Mucosa of descending colon (tissue), 3 donors: ENCODE results near the gene POLR3H. TPM values are rescaled to one million over a fixed set of nuclear protein-coding genes. Genes with fewer than 3 reads are reported as not detected.
"Not testable (repeated sequence)": the region's sequence is repeated elsewhere in the genome, so short reads cannot be mapped to it uniquely, and the experiment has no call there.

ENCODE experiments used
- ATAC-seq: fragments of 200-7000 bp; cut with Tn5 transposase; one replicate; pipeline ENCODE4 v1.9.1; 2020; ENCODE audit warnings: mild to moderate bottlenecking, moderate library complexity
- DNase-seq, 3 donors: peaks; one replicate each; pipeline ENCODE4 v3.0.0-alpha.2; 2020
- H3K36me3 ChIP-seq: fragments of 200-600 bp; one replicate; pipeline ENCODE4 v1.8.0; 2021; ENCODE audit warnings: low read depth, mild to moderate bottlenecking
- H3K4me1 ChIP-seq: fragments of 200-600 bp; one replicate; pipeline ENCODE4 v1.8.0; 2021; ENCODE audit warnings: low read depth, mild to moderate bottlenecking
- H3K4me3 ChIP-seq: fragments of 200-600 bp; one replicate; pipeline ENCODE4 v1.8.0; 2021; ENCODE audit warnings: mild to moderate bottlenecking
- H3K9me3 ChIP-seq: fragments of 200-600 bp; one replicate; pipeline ENCODE4 v1.8.0; 2021; ENCODE audit warnings: mild to moderate bottlenecking
- CTCF ChIP-seq: fragments of 200-600 bp; IDR thresholded peaks from one replicate; pipeline ENCODE4 v1.8.0; 2022; ENCODE audit warnings: antibody characterized with exemption, mild to moderate bottlenecking
- intact Hi-C, 2 donors: fragments of 100-400 bp; cut with DNase I in 1 of 2; cut with micrococcal nuclease in 1 of 2; formaldehyde crosslinking; loops; one replicate each; pipeline versions ENCODE4 v1.11.0 to v1.11.1; 2022; cut with DNase I, micrococcal nuclease
- long read RNA-seq, 2 donors: library from polyadenylated mRNA; unstranded; transcript quantifications; one replicate each; pipeline ENCODE4 v2.0.0, GENCODE V29; 2019 to 2021
- total RNA-seq, 3 donors: library from RNA; stranded (reverse); fragmentation: NEBNext Ultra II Directional in 2 of 3; extraction: Animal tissue kit (Norgen Biotek cat#: 25700) in 2 of 3; gene quantifications; one replicate each; pipeline versions ENCODE4 v1.2.1 to v1.2.4, GENCODE V29; 2021 to 2023
- donor health status: DM: no; HTN: no; CAD: no; lungs with moderate emphysema.
- donor health status: DM: no; HTN: no; CAD: no.
- donor health status: DM: no; HTN: yes; CAD: no.

Gene POLR3H
- total RNA-seq = 10 to 100 TPM; 12.4 to 26.1 (median 15.7) TPM
- long read RNA-seq, donor 1, full-length matches to known transcripts = 35 of 39 reads
- long read RNA-seq, donor 1, partial matches to known transcripts = 3 of 39 reads
- long read RNA-seq, donor 1, other reads (novel, unspliced or antisense) = 1 of 39 reads
- long read RNA-seq, donor 2, full-length matches to known transcripts = 10 of 16 reads
- long read RNA-seq, donor 2, partial matches to known transcripts = 0 of 16 reads
- long read RNA-seq, donor 2, other reads (novel, unspliced or antisense) = 6 of 16 reads

GRCh38 chr22:41543854-41544670, at the start of gene POLR3H:
POLR3H (minus strand) TSS chr22:41544470; CDS start chr22:41544101, 369 bp downstream.
- intact Hi-C loops = loop anchor here in 1 of 2 donors (10.0 kb wide), 1 partner anchor 51 kb away; no protein-coding TSS in a partner anchor
- ATAC-seq (peak; percentile 99), DNase-seq (peak; percentile 98 to 100 (median 99))
- Histone ChIP-seq H3K9me3 (no peaks in the 10 kb centered on the region), H3K36me3 (no peaks in the 10 kb centered on the region), H3K4me1 (peaks cover 21% of the 10 kb centered on the region), H3K4me3 (peak within 1 kb of the TSS; percentile 60)
- TF ChIP-seq CTCF = peak; percentile 58

GRCh38 chr22:41593336-41593960, 49.2 kb upstream of the POLR3H start:
- intact Hi-C loops = loop anchor here in 1 of 2 donors (10.0 kb wide), 1 partner anchor 49 kb away; the partner anchor contains the start of gene POLR3H
- H3K9me3 ChIP-seq, ATAC-seq, H3K4me1 ChIP-seq, H3K36me3 ChIP-seq, H3K4me3 ChIP-seq: not testable (repeated sequence)
- peak in 2 of 3 donors; percentile 19 to 34 for DNase-seq

- H3K36me3 ChIP-seq = no peaks in the 10 kb centered on the region
- DNase-seq (peak; percentile 100), ATAC-seq (peak; percentile 94)
- peaks cover 19% of the 10 kb centered on the region for H3K4me1 ChIP-seq
- TF ChIP-seq CTCF = no peak
- intact Hi-C loops = loop anchor here in 1 of 2 donors (10.0 kb wide), 1 partner anchor 45 kb away; the partner anchor contains the start of gene POLR3H
- peak within 1 kb of the TSS; percentile 83 for H3K4me3 ChIP-seq
- no peaks in the 10 kb centered on the region for H3K9me3 ChIP-seq
Observed at GRCh38 chr22:41589391-41590241, 45.3 kb upstream of the POLR3H start, which contains the start of gene PMM1. PMM1 (minus strand) TSS chr22:41589840; CDS start chr22:41589805, 35 bp downstream.

GRCh38 chr22:41587347-41587723, 43.1 kb upstream of the POLR3H start:
- no peak for DNase-seq
- Histone ChIP-seq H3K4me3 (no peak overlapping the region), H3K9me3 (no peaks in the 10 kb centered on the region), H3K36me3 (peaks cover 8% of the 10 kb centered on the region), H3K4me1 (peaks cover 19% of the 10 kb centered on the region)
- ATAC-seq = no peak
- intact Hi-C loops = no loop called here
- no peak for TF ChIP-seq CTCF

- Histone ChIP-seq H3K4me3 (no peak overlapping the region), H3K4me1 (peaks cover 19% of the 10 kb centered on the region), H3K36me3 (peaks cover 8% of the 10 kb centered on the region), H3K9me3 (no peaks in the 10 kb centered on the region)
- ATAC-seq = no peak
- no peak for TF ChIP-seq CTCF
- intact Hi-C loops = no loop called here
- DNase-seq = no peak
Observed at GRCh38 chr22:41585898-41586297, 41.6 kb upstream of the POLR3H start.
